AG08395 (cell line): ENCODE measurements around the gene EMP3.

ENCODE experiments used
- DNase-seq: peaks from one replicate; pipeline ENCODE4 v3.0.0; 2012; ENCODE audit warnings: mixed read lengths, low spot score

Gene EMP3

DNA sequence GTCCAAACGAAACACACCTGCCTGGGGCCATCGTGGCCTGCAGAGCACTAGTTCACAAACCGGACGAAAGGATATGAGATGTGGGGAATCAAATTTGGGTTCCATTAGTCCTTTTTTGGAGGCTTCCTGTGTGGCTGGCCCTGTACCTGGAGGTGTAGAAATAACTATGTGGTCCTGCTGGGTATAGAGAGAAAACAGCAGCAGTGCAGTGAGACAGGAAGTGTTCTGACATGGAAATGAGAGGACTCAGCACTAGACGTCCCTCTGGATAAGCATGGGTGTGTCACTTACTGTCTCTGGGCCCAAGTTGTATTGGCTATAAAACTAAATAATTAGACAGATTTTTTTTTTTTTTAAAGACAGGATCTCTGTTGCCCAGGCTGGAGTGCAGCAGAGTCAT is 53.7 kb downstream of the EMP3 start:
- DNase-seq: no peak
